Measurements from ENCODE around the gene LRP1B.

LRP1B gene

GRCh38 chr2:140808820-140809219, 1322.0 kb downstream of the LRP1B start:
- peak; percentile 31 for DNase-seq (ENCODE audit: low read depth)

- DNase-seq (ENCODE audit: low read depth) = no peak
These were observed 1322.6 kb downstream of the LRP1B start for GRCh38 chr2:140808211-140808610.

- DNase-seq (ENCODE audit: low read depth) = no peak
These were observed 1326.0 kb downstream of the LRP1B start for GRCh38 chr2:140804700-140805260.

- no peak for DNase-seq (ENCODE audit: low read depth)
These were observed 1329.5 kb downstream of the LRP1B start for GRCh38 chr2:140801311-140801710.

- no peak for DNase-seq (ENCODE audit: low read depth)
These were observed 1333.1 kb downstream of the LRP1B start for GRCh38 chr2:140797718-140798117.

GRCh38 chr2:140791802-140792201, 1339.0 kb downstream of the LRP1B start:
- peak; percentile 38 for DNase-seq (ENCODE audit: low read depth)

- no peak for DNase-seq (ENCODE audit: low read depth)
These were observed 1344.2 kb downstream of the LRP1B start for GRCh38 chr2:140786585-140786984.

GRCh38 chr2:140775411-140775810, 1355.4 kb downstream of the LRP1B start:
- DNase-seq (ENCODE audit: low read depth) = no peak

GRCh38 chr2:140770645-140771044, 1360.2 kb downstream of the LRP1B start:
- no peak for DNase-seq (ENCODE audit: low read depth)

- DNase-seq (ENCODE audit: low read depth) = no peak
These were observed 1369.0 kb downstream of the LRP1B start for GRCh38 chr2:140761807-140762206.

GRCh38 chr2:140759426-140760156, 1371.2 kb downstream of the LRP1B start:
- no peak for DNase-seq (ENCODE audit: low read depth)

GRCh38 chr2:140747665-140748064, 1383.2 kb downstream of the LRP1B start:
- no peak for DNase-seq (ENCODE audit: low read depth)

- no peak for DNase-seq (ENCODE audit: low read depth)
These were observed 1383.7 kb downstream of the LRP1B start for GRCh38 chr2:140747090-140747489.

- DNase-seq (ENCODE audit: low read depth) = no peak
These were observed 1386.4 kb downstream of the LRP1B start for GRCh38 chr2:140744379-140744778.

- DNase-seq (ENCODE audit: low read depth) = no peak
These were observed 1393.8 kb downstream of the LRP1B start for GRCh38 chr2:140737006-140737405.

- DNase-seq (ENCODE audit: low read depth) = peak; percentile 32
These were observed 1395.8 kb downstream of the LRP1B start for GRCh38 chr2:140734992-140735391.

- no peak for DNase-seq (ENCODE audit: low read depth)
These were observed 1411.8 kb downstream of the LRP1B start for GRCh38 chr2:140718999-140719398.

- no peak for DNase-seq (ENCODE audit: low read depth)
These were observed 1413.3 kb downstream of the LRP1B start for GRCh38 chr2:140717481-140717880.

- peak; percentile 20 for DNase-seq (ENCODE audit: low read depth)
These were observed 1416.2 kb downstream of the LRP1B start for GRCh38 chr2:140714586-140714985.

GRCh38 chr2:140711867-140712266, 1418.9 kb downstream of the LRP1B start:
- DNase-seq (ENCODE audit: low read depth) = no peak

- DNase-seq (ENCODE audit: low read depth) = no peak
These were observed 1429.1 kb downstream of the LRP1B start for GRCh38 chr2:140701726-140702125.

- DNase-seq (ENCODE audit: low read depth) = no peak
These were observed 1432.2 kb downstream of the LRP1B start for GRCh38 chr2:140698636-140699035.

- peak; percentile 5 for DNase-seq (ENCODE audit: low read depth)
These were observed 1434.4 kb downstream of the LRP1B start for GRCh38 chr2:140696449-140696848.

- peak; percentile 91 for DNase-seq (ENCODE audit: low read depth)
These were observed 1435.7 kb downstream of the LRP1B start for GRCh38 chr2:140695155-140695554.

Measured in ELR (cell line).